Measurements from ENCODE around the gene DHRS3. TPM values are rescaled to one million over a fixed set of nuclear protein-coding genes. Genes with fewer than 3 reads are reported as not detected.

DHRS3 gene
- polyA plus RNA-seq, 1 donor, result 13.2 TPM

DNA sequence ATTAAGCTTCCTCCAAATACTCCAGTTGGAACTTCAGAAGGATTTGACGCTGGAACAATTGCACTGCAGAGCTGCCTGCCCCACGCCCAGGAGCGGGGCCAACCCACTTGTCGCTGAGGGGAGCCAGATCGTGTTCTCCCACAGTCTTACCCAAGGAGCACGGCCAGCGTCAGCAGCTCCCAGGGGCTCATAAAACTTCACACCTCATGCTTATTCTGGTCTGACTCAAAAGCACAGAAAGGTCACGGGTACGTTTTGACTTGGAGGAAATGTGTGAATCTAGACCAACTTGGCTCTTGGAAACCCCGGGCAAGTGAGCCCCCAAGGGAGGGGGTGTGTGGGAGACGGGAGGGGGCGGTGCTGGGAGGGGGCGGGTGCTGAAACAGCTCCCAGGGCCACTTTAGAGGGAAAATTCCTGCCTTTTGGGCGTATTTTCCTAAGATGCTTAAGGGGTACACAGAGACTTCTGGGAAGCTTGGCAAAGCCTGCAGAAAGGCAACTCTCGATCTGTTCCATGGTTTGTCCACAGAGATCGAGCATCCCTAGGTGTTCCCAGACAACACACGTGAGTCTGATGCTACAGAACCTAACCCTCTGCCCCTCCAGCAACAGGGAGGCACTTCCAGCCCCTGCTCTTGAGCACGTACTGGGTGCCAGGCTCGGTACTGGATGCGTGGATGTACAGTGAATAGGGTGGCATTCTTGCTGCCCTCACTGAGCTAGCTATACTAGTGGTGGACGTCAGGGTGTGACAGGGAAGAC, 98.9 kb downstream of the DHRS3 start:
- DNase-seq (ENCODE audit: low read depth), result no peak

Other genes with a start within 250 kb of the DHRS3 start
- gene AADACL4, start 25.9 kb upstream of the DHRS3 start, polyA plus RNA-seq (ENCODE audit: insufficient read length), result not detected
- not detected for gene AADACL3, start 97.9 kb upstream of the DHRS3 start, polyA plus RNA-seq (ENCODE audit: insufficient read length)
- gene CFAP107, start 128.0 kb upstream of the DHRS3 start, polyA plus RNA-seq (ENCODE audit: insufficient read length), result 0.99 TPM
- not detected for gene PRAMEF12, start 155.5 kb upstream of the DHRS3 start, polyA plus RNA-seq (ENCODE audit: insufficient read length)
- gene PRAMEF1, start 173.2 kb upstream of the DHRS3 start, polyA plus RNA-seq (ENCODE audit: insufficient read length), result not detected
- not detected for gene PRAMEF11, start 213.2 kb upstream of the DHRS3 start, polyA plus RNA-seq (ENCODE audit: insufficient read length)
- gene HNRNPCL1, start 230.5 kb upstream of the DHRS3 start, polyA plus RNA-seq (ENCODE audit: insufficient read length), result not detected
- gene PRAMEF2, start 238.9 kb upstream of the DHRS3 start, polyA plus RNA-seq (ENCODE audit: insufficient read length), result not detected